ENCODE data around the gene LARP7.
A peak's percentile ranks its signal among the peaks of the same experiment; 100 is the strongest.
"Not testable (repeated sequence)": the region's sequence is repeated elsewhere in the genome, so short reads cannot be mapped to it uniquely, and the experiment has no call there.

Gene LARP7

GRCh38 chr4:112636688-112637551 lies at the start of gene LARP7, which contains the start of gene ZGRF1:
Gene LARP7 (plus strand): TSS chr4:112637143. CDS start chr4:112644670, 7,527 bp downstream.
Gene ZGRF1 (minus strand): TSS chr4:112636909. CDS start chr4:112633176, 3,733 bp downstream.
- peak; percentile 94 to 98 for DNase-seq (ENCODE audit: low read depth in 2 of 2)

- DNase-seq (ENCODE audit: low read depth in 2 of 2) = no peak
These were observed 47.7 kb upstream of the LARP7 start for GRCh38 chr4:112589206-112589605.

GRCh38 chr4:112591593-112591992 lies 45.4 kb upstream of the LARP7 start:
- DNase-seq (ENCODE audit: low read depth in 2 of 2) = no peak

- no peak for DNase-seq (ENCODE audit: low read depth in 2 of 2)
These were observed 44.2 kb upstream of the LARP7 start for GRCh38 chr4:112592717-112593116.

GRCh38 chr4:112593438-112594133 lies 43.4 kb upstream of the LARP7 start:
- no peak for DNase-seq (ENCODE audit: low read depth in 2 of 2)

- no peak for DNase-seq (ENCODE audit: low read depth in 2 of 2)
These were observed 42.0 kb upstream of the LARP7 start for GRCh38 chr4:112594993-112595392.

- DNase-seq (ENCODE audit: low read depth in 2 of 2) = no peak
These were observed 32.4 kb upstream of the LARP7 start for GRCh38 chr4:112604589-112604988.

- DNase-seq (ENCODE audit: low read depth in 2 of 2) = not testable (repeated sequence)
These were observed 24.1 kb upstream of the LARP7 start for GRCh38 chr4:112612814-112613213.

- DNase-seq (ENCODE audit: low read depth in 2 of 2) = no peak
These were observed 20.0 kb upstream of the LARP7 start for GRCh38 chr4:112616984-112617383.

GRCh38 chr4:112626228-112626627 lies 10.7 kb upstream of the LARP7 start:
- DNase-seq (ENCODE audit: low read depth in 2 of 2) = no peak

- DNase-seq (ENCODE audit: low read depth in 2 of 2) = no peak
These were observed 3.3 kb upstream of the LARP7 start for GRCh38 chr4:112633477-112634235.

- no peak for DNase-seq (ENCODE audit: low read depth in 2 of 2)
These were observed 566 bp downstream of the LARP7 start for GRCh38 chr4:112637552-112637866.

GRCh38 chr4:112642526-112642925 lies 5.6 kb downstream of the LARP7 start:
- DNase-seq (ENCODE audit: low read depth in 2 of 2) = no peak

GRCh38 chr4:112644595-112645535 lies 7.9 kb downstream of the LARP7 start:
- DNase-seq (ENCODE audit: low read depth in 2 of 2) = not testable (repeated sequence)

- DNase-seq (ENCODE audit: low read depth in 2 of 2) = no peak
These were observed 8.8 kb downstream of the LARP7 start for GRCh38 chr4:112645541-112646329.

- DNase-seq (ENCODE audit: low read depth in 2 of 2) = no peak
These were observed 9.9 kb downstream of the LARP7 start for GRCh38 chr4:112646632-112647537.

GRCh38 chr4:112647785-112648184 lies 10.8 kb downstream of the LARP7 start:
- no peak for DNase-seq (ENCODE audit: low read depth in 2 of 2)

- no peak for DNase-seq (ENCODE audit: low read depth in 2 of 2)
These were observed 11.5 kb downstream of the LARP7 start for GRCh38 chr4:112648263-112649054.

- DNase-seq (ENCODE audit: low read depth in 2 of 2) = no peak
These were observed 12.1 kb downstream of the LARP7 start for GRCh38 chr4:112649055-112649408.
